Activated T-helper 9 cell treated with anti-CD3 and anti-CD28 coated beads, Interleukin-2, amount 50 U/mL, for 16 hours (primary cell): ENCODE measurements around the gene RSRP1.

Experiments used
- DNase-seq: peaks from one replicate; pipeline ENCODE4 v3.0.0-alpha.2; 2020; ENCODE audit warnings: low read depth

Gene RSRP1

GRCh38 chr1:25217598-25218232, 29.5 kb downstream of the RSRP1 start:
- no peak for DNase-seq

- DNase-seq: no peak
Observed at GRCh38 chr1:25217015-25217414, 30.2 kb downstream of the RSRP1 start.

- DNase-seq: no peak
Observed at GRCh38 chr1:25216123-25216522, 31.1 kb downstream of the RSRP1 start.

GRCh38 chr1:25212725-25213124, 34.5 kb downstream of the RSRP1 start:
- DNase-seq: no peak

GRCh38 chr1:25210728-25211127, 36.5 kb downstream of the RSRP1 start:
- DNase-seq: no peak

GRCh38 chr1:25209516-25209915, 37.7 kb downstream of the RSRP1 start:
- no peak for DNase-seq

GRCh38 chr1:25208561-25209222, 38.6 kb downstream of the RSRP1 start:
- DNase-seq: no peak

- DNase-seq: no peak
Observed at GRCh38 chr1:25208092-25208491, 39.2 kb downstream of the RSRP1 start.

- DNase-seq: no peak
Observed at GRCh38 chr1:25206201-25206600, 41.1 kb downstream of the RSRP1 start.

GRCh38 chr1:25205786-25206185, 41.5 kb downstream of the RSRP1 start:
- DNase-seq: no peak

GRCh38 chr1:25204797-25205480, 42.3 kb downstream of the RSRP1 start:
- DNase-seq: no peak

GRCh38 chr1:25201006-25201405, 46.2 kb downstream of the RSRP1 start:
- DNase-seq: no peak

- DNase-seq: no peak
Observed at GRCh38 chr1:25199819-25200620, 47.2 kb downstream of the RSRP1 start.

- DNase-seq: no peak
Observed at GRCh38 chr1:25198663-25199252, 48.5 kb downstream of the RSRP1 start.

GRCh38 chr1:25197982-25198662, 49.1 kb downstream of the RSRP1 start:
- DNase-seq: no peak

- no peak for DNase-seq
Observed at GRCh38 chr1:25197235-25197975, 49.8 kb downstream of the RSRP1 start.

GRCh38 chr1:25196830-25197229, 50.4 kb downstream of the RSRP1 start:
- no peak for DNase-seq

GRCh38 chr1:25195835-25196234, 51.4 kb downstream of the RSRP1 start:
- DNase-seq: no peak

- DNase-seq: no peak
Observed at GRCh38 chr1:25194572-25195020, 52.7 kb downstream of the RSRP1 start.

- no peak for DNase-seq
Observed at GRCh38 chr1:25194054-25194453, 53.2 kb downstream of the RSRP1 start.

- DNase-seq: no peak
Observed at GRCh38 chr1:25193229-25193628, 54.0 kb downstream of the RSRP1 start.
